Suppressor macrophage (primary cell): ENCODE results near the gene PRR5L.

ENCODE experiments used
- DNase-seq, 4 experiments: peaks; one replicate each; pipeline ENCODE4 v3.0.0-alpha.2; 2020 to 2022

Gene PRR5L

DNA sequence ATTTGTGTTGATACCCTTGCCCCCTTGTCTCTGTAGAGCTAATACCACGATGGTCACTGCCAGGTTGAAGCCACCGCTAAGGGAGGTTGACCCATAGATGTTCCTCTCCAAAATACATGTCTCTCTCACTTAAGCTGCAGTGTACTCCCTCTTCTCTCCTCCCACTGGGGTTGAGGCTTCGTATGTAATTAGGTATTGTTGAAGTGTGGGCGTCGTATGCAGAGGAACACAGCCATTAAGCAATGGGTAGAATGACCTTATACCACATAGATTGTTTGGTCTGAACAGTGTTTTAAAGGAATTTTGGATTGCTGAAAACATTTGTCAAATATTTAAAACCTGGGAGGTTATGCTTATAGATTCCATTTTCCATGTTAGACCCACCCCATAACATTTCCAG is 142.0 kb downstream of the PRR5L start:
- DNase-seq, result peak in 3 of 4 experiments; percentile 28 to 61 (median 59)

GRCh38 chr11:36441610-36442208 is 145.6 kb downstream of the PRR5L start:
- DNase-seq, result no peak

GRCh38 chr11:36443661-36444060 is 147.6 kb downstream of the PRR5L start:
- peak; percentile 13 to 47 (median 26) for DNase-seq

GRCh38 chr11:36446135-36446534 is 150.0 kb downstream of the PRR5L start:
- no peak for DNase-seq

GRCh38 chr11:36447514-36447913 is 151.4 kb downstream of the PRR5L start:
- no peak for DNase-seq

- no peak for DNase-seq
Measured at GRCh38 chr11:36447947-36448346, 151.9 kb downstream of the PRR5L start.

DNA sequence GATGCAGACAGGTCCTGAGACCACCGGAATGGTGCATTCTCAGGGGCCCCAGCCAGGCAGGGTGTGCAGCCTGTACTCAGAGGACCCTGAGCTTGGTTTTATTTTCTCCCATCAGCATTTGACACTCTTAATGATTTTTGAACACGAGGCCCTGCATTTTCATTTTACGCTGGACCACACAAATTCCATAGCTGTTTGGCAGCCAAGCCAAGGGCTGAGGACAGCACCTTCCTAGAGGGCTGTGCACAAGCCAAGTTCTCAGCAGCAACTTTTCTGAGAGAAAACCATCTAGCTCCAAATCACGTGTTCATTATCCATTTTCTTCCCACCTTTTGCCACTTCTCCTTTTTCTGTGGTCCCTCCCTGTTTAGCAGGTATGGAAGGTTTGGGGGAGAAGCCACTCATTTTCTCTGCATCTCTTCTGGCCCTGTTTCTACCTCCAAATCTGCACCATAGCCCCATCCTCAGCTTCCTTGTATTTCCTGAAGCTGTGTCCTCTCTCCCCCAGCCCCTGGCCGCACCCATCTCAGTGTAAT is 153.5 kb downstream of the PRR5L start:
- no peak for DNase-seq

DNA sequence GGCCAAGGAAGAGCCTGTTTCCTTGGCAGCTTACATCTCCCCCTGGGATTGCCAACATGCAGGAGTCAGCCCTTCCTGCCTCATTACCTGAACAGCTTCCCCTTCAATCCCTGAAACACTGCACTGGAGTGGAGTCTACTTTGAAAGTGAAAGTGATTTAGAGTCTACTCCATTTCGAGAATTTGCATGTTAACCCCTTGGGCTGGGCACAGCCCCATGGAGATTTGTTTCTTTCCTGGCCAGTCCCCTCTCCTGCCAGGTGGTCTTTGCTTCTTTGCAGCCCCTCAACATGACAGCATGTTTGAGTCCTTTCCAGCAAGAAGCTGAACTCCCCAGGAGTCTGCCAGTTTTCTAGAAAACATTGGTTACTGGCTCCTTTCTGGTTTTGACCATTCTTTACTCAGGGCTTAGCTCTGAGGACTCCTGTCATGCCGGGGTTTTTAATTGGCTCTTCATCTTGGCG is 154.1 kb downstream of the PRR5L start:
- DNase-seq, result no peak

DNA sequence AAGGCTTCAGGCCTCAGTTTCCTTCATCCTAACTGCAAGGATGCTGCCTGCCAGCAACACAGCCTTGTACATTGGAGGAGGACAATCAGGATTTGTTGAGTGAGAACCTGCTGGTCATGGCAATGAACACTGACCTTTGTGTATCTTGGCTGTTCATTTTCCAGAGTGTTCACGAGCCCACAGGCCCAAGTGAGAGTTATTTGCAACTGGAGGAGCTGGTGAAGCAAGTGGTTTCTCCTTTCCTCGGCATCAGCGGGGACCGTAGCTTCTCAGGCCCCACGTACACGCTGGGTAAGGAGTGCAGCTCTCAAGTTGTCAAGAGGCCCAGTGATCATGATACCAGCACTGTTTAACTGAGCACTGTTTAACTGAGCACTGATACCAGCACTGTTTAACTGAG is 155.0 kb downstream of the PRR5L start:
- no peak for DNase-seq

DNA sequence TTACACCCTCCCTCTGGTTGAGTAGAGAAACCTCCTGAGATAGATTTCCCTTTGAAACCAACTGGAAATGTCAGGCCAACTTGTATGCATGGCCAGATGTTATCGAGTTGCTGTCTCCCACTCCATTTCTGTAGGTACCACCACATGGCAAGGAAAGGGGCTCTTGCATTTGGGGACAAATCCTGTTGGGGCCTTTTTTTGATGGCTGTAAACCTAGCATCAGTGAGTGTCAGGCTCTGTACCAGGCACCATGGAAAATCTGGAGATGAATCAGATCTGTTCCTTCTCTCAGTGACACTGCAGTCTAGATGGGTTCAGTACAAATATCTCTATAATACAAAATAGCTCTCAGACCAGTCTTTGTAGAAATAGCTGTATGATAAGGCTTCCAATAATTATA is 155.6 kb downstream of the PRR5L start:
- no peak for DNase-seq

- DNase-seq, result no peak
Measured at GRCh38 chr11:36452236-36452940, 156.3 kb downstream of the PRR5L start.

- no peak for DNase-seq
Measured at GRCh38 chr11:36452961-36453360, 156.9 kb downstream of the PRR5L start.

DNA sequence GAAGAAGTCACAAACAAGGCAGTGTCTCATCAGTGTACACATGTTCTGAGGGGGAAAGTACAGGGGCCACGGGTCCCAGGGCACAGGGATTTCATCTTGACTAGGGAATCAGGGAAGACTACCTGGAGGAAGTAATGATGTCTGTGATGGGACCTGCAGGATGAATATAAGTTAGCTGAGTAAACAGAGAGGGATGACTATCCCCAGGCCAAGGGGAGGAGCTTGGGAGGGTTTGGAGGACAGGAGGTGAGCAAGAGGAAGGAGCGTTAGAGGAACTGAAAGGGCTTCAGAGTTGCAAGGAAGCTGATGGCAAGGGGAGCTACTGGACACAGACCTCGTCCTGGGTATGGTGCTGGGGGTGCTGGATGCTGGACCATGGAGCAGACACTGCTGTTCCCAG is 157.6 kb downstream of the PRR5L start:
- peak; percentile 42 to 69 (median 66) for DNase-seq

DNA sequence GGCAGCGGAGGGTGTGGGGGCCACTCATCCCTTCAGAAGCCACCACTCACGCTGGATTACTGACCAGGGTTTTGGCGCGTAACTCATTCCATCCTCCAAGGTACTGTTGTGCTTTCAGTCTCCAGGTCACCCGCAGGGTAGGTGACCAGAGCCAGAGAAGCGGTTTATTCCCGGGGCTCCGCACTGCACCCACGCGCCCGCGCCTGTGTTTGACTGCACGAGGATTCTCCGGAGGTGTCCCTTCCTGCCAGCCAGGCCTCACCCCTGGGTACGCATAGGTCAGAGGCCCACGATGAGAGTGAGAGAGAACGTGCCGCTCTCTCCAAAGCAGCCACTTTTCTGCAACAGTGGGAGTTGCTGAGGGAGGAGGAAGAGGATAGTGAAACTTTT is 158.5 kb downstream of the PRR5L start:
- no peak for DNase-seq

- no peak for DNase-seq
Measured at GRCh38 chr11:36454941-36455631, 159.0 kb downstream of the PRR5L start.

DNA sequence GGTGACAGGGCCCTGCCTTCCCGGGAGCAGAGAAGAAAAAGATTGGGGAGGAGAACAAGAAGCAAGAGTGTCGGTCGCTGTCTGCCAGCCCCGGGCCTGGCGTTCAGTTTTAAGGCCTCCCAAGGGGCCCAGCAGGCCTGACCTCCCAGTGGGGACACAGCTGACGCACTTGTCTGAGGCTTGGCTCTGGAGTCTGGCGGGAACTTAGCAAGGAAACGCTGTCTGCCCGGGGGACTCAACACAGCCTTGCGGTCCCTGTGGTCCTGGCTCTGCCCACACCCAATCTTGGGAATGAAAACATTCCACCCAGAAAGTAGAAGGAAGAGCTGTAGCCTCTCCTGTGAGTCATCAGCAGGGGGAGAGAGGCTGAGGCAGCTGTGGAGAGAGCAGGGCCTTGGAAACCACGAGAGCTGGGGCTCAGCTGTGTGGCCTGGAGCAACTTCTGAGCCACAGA is 159.6 kb downstream of the PRR5L start:
- peak; percentile 15 to 54 (median 47) for DNase-seq

DNA sequence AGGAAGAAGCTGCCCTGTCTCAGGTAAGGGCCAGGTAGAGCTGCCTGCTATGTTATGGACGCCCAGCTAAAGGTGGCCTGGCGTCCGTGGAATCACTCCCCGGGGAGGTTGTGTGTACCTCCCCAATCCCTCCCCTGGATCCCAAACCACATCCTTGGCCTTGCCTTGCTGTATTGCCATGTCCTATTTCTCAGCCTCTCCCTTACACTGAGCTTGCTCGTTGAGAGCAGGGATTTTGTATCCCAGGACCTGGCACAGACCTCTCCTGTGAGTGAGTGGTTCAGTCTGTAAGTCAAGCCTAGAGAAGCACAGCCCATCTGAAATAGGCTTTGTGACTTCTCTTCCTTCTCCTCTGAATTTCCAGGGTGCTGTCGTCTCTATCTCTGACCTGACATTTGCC is 160.1 kb downstream of the PRR5L start:
- no peak for DNase-seq

DNA sequence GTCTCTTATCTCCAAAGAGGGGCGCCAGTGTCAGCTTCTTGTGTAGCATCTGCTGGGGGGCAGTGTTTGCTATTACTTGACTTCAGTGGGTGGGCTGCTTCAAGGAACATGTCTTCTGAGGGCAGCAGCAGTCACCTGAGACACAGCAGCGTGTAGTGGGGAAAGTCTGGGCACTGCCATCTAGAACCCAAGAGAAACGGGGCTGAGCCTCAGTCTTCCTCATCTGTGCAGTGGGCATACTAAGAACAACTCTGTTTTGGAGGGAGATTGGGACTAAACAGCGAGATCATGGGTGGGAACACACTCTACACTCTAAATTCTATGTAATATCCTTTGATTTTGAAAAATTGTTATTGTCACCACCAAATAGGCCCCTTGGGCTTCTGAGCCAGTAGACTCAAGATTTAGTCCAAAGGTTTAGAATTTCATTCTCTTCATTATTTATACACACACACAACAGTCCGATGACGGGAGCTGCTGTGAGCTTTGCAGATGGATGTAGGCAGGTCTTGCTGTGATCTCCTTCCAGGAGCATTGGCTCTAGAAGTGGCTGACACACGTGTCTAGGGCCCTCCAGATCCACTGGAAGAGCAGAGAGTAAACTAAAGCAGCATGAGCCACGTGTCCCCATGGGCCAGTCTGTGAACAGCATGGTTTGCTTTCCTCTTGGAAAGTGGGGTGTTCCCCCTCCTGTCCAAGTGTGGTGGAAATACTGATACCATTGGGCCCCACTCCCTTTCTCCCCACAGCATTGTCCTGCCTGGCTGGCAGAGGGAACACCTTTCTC is 162.2 kb downstream of the PRR5L start:
- no peak for DNase-seq

DNA sequence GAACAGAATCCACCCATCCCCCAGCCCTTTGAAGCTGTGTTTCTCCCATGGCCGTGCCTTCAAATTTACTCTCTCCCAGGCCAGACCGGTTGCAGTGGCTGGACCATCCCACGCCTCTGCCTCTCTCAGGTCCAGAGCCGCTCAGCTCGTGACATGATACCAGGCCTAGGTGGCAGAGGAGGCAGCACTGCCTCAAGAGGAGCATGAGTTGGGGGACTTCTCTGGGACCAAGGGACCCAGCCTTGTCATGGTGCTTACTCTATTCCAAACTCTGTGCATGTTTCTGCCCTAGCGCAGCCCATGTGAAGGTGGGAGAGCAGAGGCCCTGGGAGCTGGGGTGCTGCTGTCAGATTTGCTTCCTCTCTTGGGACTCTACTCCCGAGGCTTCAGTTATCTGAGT is 163.0 kb downstream of the PRR5L start:
- DNase-seq, result no peak

DNA sequence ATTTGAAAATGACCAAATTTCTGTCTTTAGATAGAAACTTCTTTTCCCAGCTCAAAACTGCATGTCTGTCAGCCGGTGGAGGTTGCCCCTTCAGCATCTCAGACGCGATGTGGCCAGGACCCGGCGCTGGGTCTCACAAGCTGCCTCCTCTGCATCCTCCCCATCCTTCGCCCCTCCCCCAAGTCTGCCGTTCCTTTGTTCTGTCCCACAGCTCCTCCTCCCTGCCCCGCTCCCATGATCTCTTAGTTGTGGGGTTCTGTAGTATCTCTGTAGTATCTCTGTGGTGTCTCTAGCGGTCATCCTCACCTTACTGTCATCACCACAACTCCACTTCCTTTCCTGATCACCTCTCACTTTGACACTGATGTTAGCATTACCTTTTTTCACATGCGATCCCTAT is 164.1 kb downstream of the PRR5L start:
- DNase-seq, result no peak

DNA sequence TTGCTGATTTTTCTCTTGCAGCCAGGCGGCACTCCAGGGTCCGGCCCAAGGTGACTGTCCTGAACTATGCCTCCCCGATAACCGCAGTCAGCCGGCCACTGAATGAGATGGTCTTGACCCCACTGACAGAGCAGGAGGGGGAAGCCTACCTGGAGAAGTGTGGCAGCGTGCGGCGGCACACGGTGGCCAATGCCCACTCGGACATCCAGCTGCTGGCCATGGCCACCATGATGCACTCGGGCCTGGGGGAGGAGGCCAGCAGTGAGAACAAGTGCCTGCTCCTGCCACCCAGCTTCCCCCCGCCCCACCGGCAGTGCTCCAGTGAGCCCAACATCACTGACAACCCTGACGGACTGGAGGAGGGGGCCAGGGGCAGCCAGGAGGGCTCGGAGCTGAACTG is 166.2 kb downstream of the PRR5L start:
- no peak for DNase-seq

DNA sequence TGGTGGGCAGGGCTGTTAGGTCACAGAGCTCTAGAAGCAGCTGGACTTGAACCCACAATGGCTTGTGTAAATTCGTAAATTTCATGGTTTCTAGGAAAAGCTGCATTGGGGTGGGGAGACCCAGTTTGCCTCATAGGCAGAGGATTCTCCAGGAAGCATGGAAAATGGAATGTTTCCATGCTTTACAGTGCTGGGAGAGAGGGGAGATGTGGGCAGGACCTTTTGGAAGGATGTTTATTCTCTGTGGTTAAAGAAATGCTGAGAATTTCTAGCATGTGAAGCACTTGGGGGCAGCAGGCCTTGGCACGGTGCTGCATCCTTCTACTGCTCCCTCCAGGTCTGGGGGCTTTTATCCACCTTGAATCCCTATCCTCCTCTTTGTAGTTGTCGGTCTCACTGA is 167.7 kb downstream of the PRR5L start:
- DNase-seq, result no peak

DNA sequence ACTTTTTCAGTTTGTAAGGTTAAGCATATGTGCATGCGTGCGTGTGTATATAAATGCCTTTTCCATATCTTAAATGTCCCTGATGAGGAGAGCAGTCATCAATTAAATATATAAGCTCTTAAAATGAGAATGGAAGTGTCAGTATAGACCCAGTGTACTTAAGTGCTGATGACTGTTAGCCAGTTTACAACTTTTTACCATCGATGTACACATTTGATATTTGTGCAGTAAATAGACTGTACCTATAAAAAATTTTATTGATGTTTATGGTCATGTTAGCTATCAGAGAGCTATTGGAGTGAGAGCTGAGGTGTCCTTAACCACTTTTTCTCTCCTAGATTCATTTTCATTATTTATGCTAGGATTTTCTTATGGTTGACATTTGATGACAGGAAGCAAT is 168.6 kb downstream of the PRR5L start:
- DNase-seq, result no peak
